Activated naive CD8-positive, alpha-beta T cell treated with anti-CD3 and anti-CD28 coated beads, Interleukin-2, amount 50 U/mL, for 24 hours (primary cell): ENCODE results near the gene FAM3B.
A peak's percentile ranks its signal among the peaks of the same experiment; 100 is the strongest.

Source experiments
- ATAC-seq: fragments of 150-1000 bp; cut with Tn5 transposase; one replicate; pipeline ENCODE4 v1.10.0; 2021
- DNase-seq: peaks from one replicate; pipeline ENCODE4 v3.0.0; 2021
- H3K27ac Mint-ChIP-seq: one replicate; pipeline ENCODE4 v1.8.0; 2021; ENCODE audit warnings: mild to moderate bottlenecking, mixed read lengths
- H3K27me3 Mint-ChIP-seq: one replicate; pipeline ENCODE4 v1.8.0; 2021; ENCODE audit warnings: mixed read lengths
- H3K36me3 Mint-ChIP-seq: one replicate; pipeline ENCODE4 v1.8.0; 2021; ENCODE audit warnings: low read depth, mixed read lengths
- H3K4me1 Mint-ChIP-seq: one replicate; pipeline ENCODE4 v1.8.0; 2021; ENCODE audit warnings: mixed read lengths
- H3K4me3 Mint-ChIP-seq: one replicate; pipeline ENCODE4 v1.8.0; 2021; ENCODE audit warnings: mild to moderate bottlenecking, moderate library complexity, mixed read lengths
- H3K9me3 Mint-ChIP-seq: one replicate; pipeline ENCODE4 v1.8.0; 2021; ENCODE audit warnings: mixed read lengths

Gene FAM3B

GRCh38 chr21:41327753-41328152 lies 11.2 kb downstream of the FAM3B start:
- ATAC-seq (no peak), DNase-seq (no peak)
- no peaks in the 10 kb centered on the region for H3K27me3 Mint-ChIP-seq
- no peak overlapping the region for H3K4me3 Mint-ChIP-seq
- H3K36me3 Mint-ChIP-seq = no peaks in the 10 kb centered on the region
- no peaks in the 10 kb centered on the region for H3K9me3 Mint-ChIP-seq
- H3K27ac Mint-ChIP-seq = peak overlapping the region; percentile 3
- H3K4me1 Mint-ChIP-seq = no peaks in the 10 kb centered on the region

GRCh38 chr21:41328660-41329607 lies 12.3 kb downstream of the FAM3B start:
- H3K27me3 Mint-ChIP-seq = no peaks in the 10 kb centered on the region
- H3K9me3 Mint-ChIP-seq = no peaks in the 10 kb centered on the region
- H3K27ac Mint-ChIP-seq = no peak overlapping the region
- no peaks in the 10 kb centered on the region for H3K4me1 Mint-ChIP-seq
- H3K36me3 Mint-ChIP-seq = peaks cover under 1% of the 10 kb centered on the region
- no peak for DNase-seq
- no peak overlapping the region for H3K4me3 Mint-ChIP-seq
- no peak for ATAC-seq

GRCh38 chr21:41333752-41334151 lies 17.2 kb downstream of the FAM3B start:
- DNase-seq = no peak
- no peak for ATAC-seq
- H3K27me3 Mint-ChIP-seq = no peaks in the 10 kb centered on the region
- no peaks in the 10 kb centered on the region for H3K4me1 Mint-ChIP-seq
- peaks cover 1% of the 10 kb centered on the region for H3K36me3 Mint-ChIP-seq
- H3K4me3 Mint-ChIP-seq = no peak overlapping the region
- H3K27ac Mint-ChIP-seq = no peak overlapping the region
- no peaks in the 10 kb centered on the region for H3K9me3 Mint-ChIP-seq

- DNase-seq = no peak
- Mint-ChIP-seq H3K4me3 (no peak overlapping the region), H3K27ac (no peak overlapping the region), H3K27me3 (no peaks in the 10 kb centered on the region), H3K36me3 (peaks cover 1% of the 10 kb centered on the region), H3K4me1 (no peaks in the 10 kb centered on the region), H3K9me3 (peaks cover 4% of the 10 kb centered on the region)
- ATAC-seq = no peak
Measured at GRCh38 chr21:41337515-41337914, 20.9 kb downstream of the FAM3B start.

- DNase-seq (no peak), ATAC-seq (no peak)
- Mint-ChIP-seq H3K27me3 (peaks cover 3% of the 10 kb centered on the region), H3K27ac (no peak overlapping the region), H3K36me3 (peaks cover 3% of the 10 kb centered on the region), H3K4me3 (no peak overlapping the region), H3K4me1 (no peaks in the 10 kb centered on the region), H3K9me3 (peaks cover 4% of the 10 kb centered on the region)
Measured at GRCh38 chr21:41338455-41338854, 21.9 kb downstream of the FAM3B start.

- Mint-ChIP-seq H3K36me3 (peaks cover 1% of the 10 kb centered on the region), H3K27me3 (peaks cover 3% of the 10 kb centered on the region), H3K27ac (no peak overlapping the region), H3K4me1 (no peaks in the 10 kb centered on the region), H3K9me3 (peaks cover 4% of the 10 kb centered on the region), H3K4me3 (no peak overlapping the region)
- ATAC-seq (no peak), DNase-seq (no peak)
Measured at GRCh38 chr21:41342035-41342434, 25.4 kb downstream of the FAM3B start.

- no peak for DNase-seq
- H3K27me3 Mint-ChIP-seq = peaks cover 3% of the 10 kb centered on the region
- no peak overlapping the region for H3K4me3 Mint-ChIP-seq
- H3K4me1 Mint-ChIP-seq = no peaks in the 10 kb centered on the region
- ATAC-seq = no peak
- H3K27ac Mint-ChIP-seq = no peak overlapping the region
- peaks cover 1% of the 10 kb centered on the region for H3K36me3 Mint-ChIP-seq
- peaks cover 4% of the 10 kb centered on the region for H3K9me3 Mint-ChIP-seq
Measured at GRCh38 chr21:41344146-41344545, 27.5 kb downstream of the FAM3B start.

GRCh38 chr21:41345356-41345755 lies 28.8 kb downstream of the FAM3B start:
- Mint-ChIP-seq H3K27me3 (peaks cover 3% of the 10 kb centered on the region), H3K36me3 (peaks cover 1% of the 10 kb centered on the region), H3K4me3 (no peak overlapping the region), H3K27ac (no peak overlapping the region), H3K4me1 (no peaks in the 10 kb centered on the region), H3K9me3 (peaks cover 4% of the 10 kb centered on the region)
- no peak for DNase-seq
- ATAC-seq = no peak

GRCh38 chr21:41345934-41346685 lies 29.5 kb downstream of the FAM3B start:
- no peaks in the 10 kb centered on the region for H3K4me1 Mint-ChIP-seq

GRCh38 chr21:41346758-41347157 lies 30.2 kb downstream of the FAM3B start:
- Mint-ChIP-seq H3K4me1 (no peaks in the 10 kb centered on the region), H3K9me3 (peaks cover 4% of the 10 kb centered on the region), H3K36me3 (peaks cover 1% of the 10 kb centered on the region), H3K4me3 (no peak overlapping the region), H3K27ac (no peak overlapping the region), H3K27me3 (peaks cover 3% of the 10 kb centered on the region)
- ATAC-seq = no peak
- no peak for DNase-seq

More at GRCh38 chr21:41345934-41346685, 29.5 kb downstream of the FAM3B start:
- no peak overlapping the region for H3K4me3 Mint-ChIP-seq
- DNase-seq (no peak), ATAC-seq (no peak)
- H3K9me3 Mint-ChIP-seq = peaks cover 4% of the 10 kb centered on the region
- peaks cover 1% of the 10 kb centered on the region for H3K36me3 Mint-ChIP-seq
- H3K27me3 Mint-ChIP-seq = peaks cover 3% of the 10 kb centered on the region
- H3K27ac Mint-ChIP-seq = no peak overlapping the region

- Mint-ChIP-seq H3K4me3 (no peak overlapping the region), H3K9me3 (no peaks in the 10 kb centered on the region), H3K27me3 (no peaks in the 10 kb centered on the region), H3K27ac (no peak overlapping the region), H3K36me3 (no peaks in the 10 kb centered on the region), H3K4me1 (no peaks in the 10 kb centered on the region)
- no peak for DNase-seq
- no peak for ATAC-seq
Measured at GRCh38 chr21:41348434-41348833, 31.8 kb downstream of the FAM3B start.

- Mint-ChIP-seq H3K27ac (no peak overlapping the region), H3K27me3 (no peaks in the 10 kb centered on the region), H3K4me3 (no peak overlapping the region), H3K36me3 (no peaks in the 10 kb centered on the region), H3K4me1 (no peaks in the 10 kb centered on the region), H3K9me3 (no peaks in the 10 kb centered on the region)
- ATAC-seq (no peak), DNase-seq (no peak)
Measured at GRCh38 chr21:41349126-41349525, 32.5 kb downstream of the FAM3B start.

- Mint-ChIP-seq H3K36me3 (no peaks in the 10 kb centered on the region), H3K4me3 (no peak overlapping the region), H3K4me1 (peaks cover 2% of the 10 kb centered on the region), H3K9me3 (no peaks in the 10 kb centered on the region), H3K27me3 (no peaks in the 10 kb centered on the region), H3K27ac (no peak overlapping the region)
- DNase-seq (no peak), ATAC-seq (no peak)
Measured at GRCh38 chr21:41349619-41350390, 33.2 kb downstream of the FAM3B start.

GRCh38 chr21:41350436-41351155 lies 34.0 kb downstream of the FAM3B start:
- Mint-ChIP-seq H3K4me3 (no peak overlapping the region), H3K27ac (no peak overlapping the region), H3K27me3 (no peaks in the 10 kb centered on the region), H3K9me3 (no peaks in the 10 kb centered on the region), H3K4me1 (peaks cover 2% of the 10 kb centered on the region), H3K36me3 (no peaks in the 10 kb centered on the region)
- DNase-seq (no peak), ATAC-seq (no peak)
